ENCODE results near the gene MTCL1.

DNA sequence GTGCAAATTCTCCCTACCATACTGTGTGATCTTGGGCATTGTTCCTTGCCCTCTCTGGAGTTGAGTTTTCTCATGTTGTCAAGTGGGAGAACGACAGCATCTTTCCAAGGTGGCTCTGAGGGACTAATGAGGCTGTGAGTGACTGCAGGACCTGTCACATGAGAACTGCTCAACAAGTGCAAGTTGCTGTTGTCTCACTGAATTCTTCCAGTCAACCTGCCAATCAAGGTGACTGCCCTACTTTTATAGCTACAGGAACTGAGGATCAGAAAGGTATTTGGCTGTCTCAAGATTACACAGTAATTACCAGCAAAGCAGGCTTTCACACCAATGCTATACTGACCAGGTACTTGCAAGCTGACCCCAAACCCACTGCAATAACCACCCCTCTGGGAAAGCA is 137.6 kb downstream of the MTCL1 start:
- TF ChIP-seq, protein P1, sequence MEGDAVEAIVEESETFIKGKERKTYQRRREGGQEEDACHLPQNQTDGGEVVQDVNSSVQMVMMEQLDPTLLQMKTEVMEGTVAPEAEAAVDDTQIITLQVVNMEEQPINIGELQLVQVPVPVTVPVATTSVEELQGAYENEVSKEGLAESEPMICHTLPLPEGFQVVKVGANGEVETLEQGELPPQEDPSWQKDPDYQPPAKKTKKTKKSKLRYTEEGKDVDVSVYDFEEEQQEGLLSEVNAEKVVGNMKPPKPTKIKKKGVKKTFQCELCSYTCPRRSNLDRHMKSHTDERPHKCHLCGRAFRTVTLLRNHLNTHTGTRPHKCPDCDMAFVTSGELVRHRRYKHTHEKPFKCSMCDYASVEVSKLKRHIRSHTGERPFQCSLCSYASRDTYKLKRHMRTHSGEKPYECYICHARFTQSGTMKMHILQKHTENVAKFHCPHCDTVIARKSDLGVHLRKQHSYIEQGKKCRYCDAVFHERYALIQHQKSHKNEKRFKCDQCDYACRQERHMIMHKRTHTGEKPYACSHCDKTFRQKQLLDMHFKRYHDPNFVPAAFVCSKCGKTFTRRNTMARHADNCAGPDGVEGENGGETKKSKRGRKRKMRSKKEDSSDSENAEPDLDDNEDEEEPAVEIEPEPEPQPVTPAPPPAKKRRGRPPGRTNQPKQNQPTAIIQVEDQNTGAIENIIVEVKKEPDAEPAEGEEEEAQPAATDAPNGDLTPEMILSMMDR (conservative IDR thresholded peaks at IDR 0.05; ENCODE audit: low read length): no peak
- TF ChIP-seq EZH2phosphoT487 (IDR thresholded peaks at IDR 0.05; ENCODE audit: borderline replicate concordance): no peak

Measured in Loucy (cell line).